HG03575 (cell line): ENCODE results near the gene HNRNPR.
"Not testable (repeated sequence)": the region's sequence is repeated elsewhere in the genome, so short reads cannot be mapped to it uniquely, and the experiment has no call there.

ENCODE experiments used
- ATAC-seq: cut with Tn5 transposase; IDR thresholded peaks from one replicate; pipeline ENCODE4 v1.9.1; 2021; ENCODE audit not compliant: unreplicated experiment, insufficient number of reproducible peaks, low FRiP score; ENCODE audit errors: extremely low read depth

The HNRNPR gene

DNA sequence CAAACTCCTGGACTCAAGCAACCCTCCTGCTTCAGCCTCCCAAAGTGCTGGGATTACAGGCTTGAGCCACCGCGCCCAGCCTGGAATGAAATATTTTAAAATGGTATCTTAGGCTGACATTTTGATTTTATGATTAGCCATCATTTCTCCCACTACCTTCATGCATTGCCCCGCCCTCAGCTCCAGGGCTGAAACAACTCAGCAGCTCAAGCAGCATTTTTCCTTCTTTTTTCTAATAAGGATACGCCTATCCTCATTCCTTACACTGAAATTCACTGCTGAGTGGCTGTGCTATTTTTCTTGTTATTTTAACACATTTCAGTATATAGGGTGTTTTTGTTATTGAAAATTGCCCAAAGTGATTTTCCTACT lies 70.0 kb downstream of the HNRNPR start:
- ATAC-seq = no peak

DNA sequence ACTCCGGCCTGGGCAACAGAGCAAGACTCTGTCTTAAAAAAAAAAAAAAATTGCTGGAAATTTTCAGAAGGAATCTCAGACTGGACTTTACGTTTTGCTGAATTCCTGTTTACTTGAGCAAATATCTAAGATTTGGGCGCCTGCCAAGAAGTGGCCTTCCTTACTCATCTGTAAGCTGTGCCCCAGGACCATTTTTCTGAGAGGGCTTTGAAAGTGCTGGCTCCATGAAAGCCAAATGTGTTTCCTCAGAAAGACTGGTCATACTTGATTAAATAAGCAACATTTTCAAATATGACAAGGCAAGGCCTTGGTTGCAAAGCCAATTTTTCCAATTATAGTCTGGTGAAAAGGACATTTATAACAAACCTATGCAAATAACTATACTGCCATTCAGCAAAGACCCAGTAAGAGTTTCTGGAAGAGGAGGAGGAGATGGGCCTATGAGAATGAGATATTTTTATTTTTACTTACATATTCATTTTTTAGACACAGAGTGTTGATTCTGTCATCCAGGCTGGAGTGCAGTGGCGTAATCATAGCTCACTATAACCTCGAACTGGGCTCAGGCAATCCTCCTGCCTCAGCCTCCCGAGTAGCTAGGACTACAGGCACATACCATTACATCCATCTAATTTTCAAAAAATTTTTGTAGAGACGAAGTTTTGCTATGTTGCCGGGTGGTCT lies 70.5 kb downstream of the HNRNPR start:
- no peak for ATAC-seq

- no peak for ATAC-seq
Measured at GRCh38 chr1:23263380-23263887, 80.7 kb downstream of the HNRNPR start.

DNA sequence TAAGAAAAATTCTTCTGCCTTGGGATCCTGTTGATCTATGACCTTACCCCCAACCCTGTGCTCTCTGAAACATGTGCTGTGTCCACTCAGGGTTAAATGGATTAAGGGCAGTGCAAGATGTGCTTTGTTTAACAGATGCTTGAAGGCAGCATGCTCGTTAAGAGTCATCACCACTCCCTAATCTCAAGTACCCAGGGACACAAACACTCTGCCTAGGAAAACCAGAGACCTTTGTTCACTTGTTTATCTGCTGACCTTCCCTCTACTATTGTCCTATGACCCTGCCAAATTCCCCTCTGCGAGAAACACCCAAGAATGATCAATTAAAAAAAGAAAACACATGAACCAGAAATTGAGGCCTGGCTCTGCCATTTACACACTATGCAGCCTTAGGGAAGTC lies 86.0 kb downstream of the HNRNPR start:
- not testable (repeated sequence) for ATAC-seq

- not testable (repeated sequence) for ATAC-seq
Measured at GRCh38 chr1:23257371-23257770, 86.7 kb downstream of the HNRNPR start.
